H1 (cell line): ENCODE measurements around the gene NOTUM.
A peak's percentile ranks its signal among the peaks of the same experiment; 100 is the strongest.

Experiments
- CREB1 ChIP-seq: IDR thresholded peaks from 2 replicates; pipeline ENCODE4 v1.6.1; 2012; ENCODE audit warnings: inconsistent platforms
- EP300 ChIP-seq, 2 experiments: IDR thresholded peaks; 1 replicate in 1 of 2; 2 replicates in 1 of 2; pipeline ENCODE4 v1.6.1; 2011 to 2012; ENCODE audit warnings: low read depth in 2 of 2, low read length in 2 of 2, mild to moderate bottlenecking in 2 of 2, borderline replicate concordance in 1 of 2, inconsistent platforms in 1 of 2, moderate library complexity in 1 of 2
- EZH2 ChIP-seq: fragments of 200-600 bp; sonication (generic); IDR thresholded peaks from 2 replicates; pipeline ENCODE4 v1.7.1; 2012; ENCODE audit warnings: low read depth, mild to moderate bottlenecking, moderate library complexity, low read length, inconsistent platforms; ENCODE audit not compliant: severe bottlenecking
- HDAC6 ChIP-seq: IDR thresholded peaks from one replicate; pipeline ENCODE4 v1.7.1; 2012; ENCODE audit warnings: low read depth, mild to moderate bottlenecking, inconsistent platforms, low read length, moderate library complexity
- NRF1 ChIP-seq: IDR thresholded peaks from 2 replicates; pipeline ENCODE4 v1.6.1; 2011; ENCODE audit warnings: mild to moderate bottlenecking, low read depth, low read length, improper control_type of control experiment
- TF ChIP-seq, protein P1 (sequence below), 3 experiments: IDR thresholded peaks; 1 replicate in 2 of 3; 2 replicates in 1 of 3; pipeline versions ENCODE4 v1.5.1 to v1.6.1; 2011; ENCODE audit warnings: low read length in 3 of 3, mild to moderate bottlenecking in 3 of 3, inconsistent platforms in 2 of 3, low read depth in 1 of 3, moderate library complexity in 1 of 3; ENCODE audit not compliant: insufficient read depth in 1 of 3; ENCODE audit errors: control extremely low read depth in 1 of 3

DNA sequence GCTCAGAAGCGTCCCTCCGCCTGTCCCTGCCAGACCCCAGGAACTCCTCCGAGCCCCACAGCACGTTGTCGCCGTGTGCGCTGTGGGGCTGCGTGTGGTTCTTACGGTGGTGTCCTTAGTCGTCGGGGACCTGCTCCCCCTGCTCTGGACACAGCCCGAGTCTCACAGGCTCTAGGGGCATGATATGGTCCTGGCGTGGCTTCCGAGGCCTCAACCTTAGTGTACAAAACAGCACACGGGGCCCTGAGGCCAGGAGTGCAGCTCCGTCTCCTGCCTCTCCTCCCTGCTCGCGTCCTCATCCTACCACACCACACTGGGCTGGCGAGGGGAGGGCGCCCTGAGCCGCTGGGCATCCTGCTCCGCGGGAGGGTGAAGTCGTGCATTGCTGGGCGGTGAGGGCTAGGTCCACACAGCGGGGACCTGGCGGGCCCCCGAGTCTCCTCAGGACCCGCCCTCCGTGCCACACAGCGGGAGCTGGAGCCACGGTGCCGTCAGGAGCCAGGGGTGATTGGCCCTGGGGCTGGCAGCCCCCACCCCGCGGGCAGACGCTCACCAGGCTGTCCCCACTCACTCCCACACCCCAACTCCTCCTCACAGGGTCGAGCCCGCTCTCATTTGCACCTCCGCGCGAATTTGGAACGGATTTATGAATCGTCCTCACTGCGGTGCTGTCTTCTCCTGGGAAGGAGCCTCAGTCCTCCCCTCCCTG, 32.3 kb downstream of the NOTUM start:
- no peak for TF ChIP-seq HDAC6
- TF ChIP-seq, protein P1, sequence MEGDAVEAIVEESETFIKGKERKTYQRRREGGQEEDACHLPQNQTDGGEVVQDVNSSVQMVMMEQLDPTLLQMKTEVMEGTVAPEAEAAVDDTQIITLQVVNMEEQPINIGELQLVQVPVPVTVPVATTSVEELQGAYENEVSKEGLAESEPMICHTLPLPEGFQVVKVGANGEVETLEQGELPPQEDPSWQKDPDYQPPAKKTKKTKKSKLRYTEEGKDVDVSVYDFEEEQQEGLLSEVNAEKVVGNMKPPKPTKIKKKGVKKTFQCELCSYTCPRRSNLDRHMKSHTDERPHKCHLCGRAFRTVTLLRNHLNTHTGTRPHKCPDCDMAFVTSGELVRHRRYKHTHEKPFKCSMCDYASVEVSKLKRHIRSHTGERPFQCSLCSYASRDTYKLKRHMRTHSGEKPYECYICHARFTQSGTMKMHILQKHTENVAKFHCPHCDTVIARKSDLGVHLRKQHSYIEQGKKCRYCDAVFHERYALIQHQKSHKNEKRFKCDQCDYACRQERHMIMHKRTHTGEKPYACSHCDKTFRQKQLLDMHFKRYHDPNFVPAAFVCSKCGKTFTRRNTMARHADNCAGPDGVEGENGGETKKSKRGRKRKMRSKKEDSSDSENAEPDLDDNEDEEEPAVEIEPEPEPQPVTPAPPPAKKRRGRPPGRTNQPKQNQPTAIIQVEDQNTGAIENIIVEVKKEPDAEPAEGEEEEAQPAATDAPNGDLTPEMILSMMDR (IDR thresholded peaks at IDR 0.05; ENCODE audit: control extremely low read depth in 1 of 3, insufficient read depth in 1 of 3, low read depth in 1 of 3, low read length in 3 of 3), result no peak
- TF ChIP-seq EZH2, result peak; percentile 24
- TF ChIP-seq EP300 (IDR thresholded peaks at IDR 0.05; ENCODE audit: borderline replicate concordance in 1 of 2, low read depth in 2 of 2, low read length in 2 of 2), result no peak
- TF ChIP-seq NRF1, result no peak
- no peak for TF ChIP-seq CREB1
